Fibroblast of lung (primary cell): ENCODE measurements around the gene SULT1C2. TPM values are rescaled to one million over a fixed set of nuclear protein-coding genes. Genes with fewer than 3 reads are reported as not detected.

Experiments used
- DNase-seq, 2 donors: peaks; one replicate each; pipeline versions ENCODE4 v3.0.0 to v3.0.0-alpha.2; 2010; ENCODE audit warnings: low read depth in 2 of 2
- H2AFZ ChIP-seq: 2 replicates; pipeline ENCODE4 v1.5.1; 2012; ENCODE audit warnings: low read length, control low read depth, inconsistent platforms
- H3K27ac ChIP-seq: 2 replicates; pipeline ENCODE4 v1.5.1; 2011; ENCODE audit warnings: low read length, control low read depth; ENCODE audit not compliant: insufficient read depth
- H3K27me3 ChIP-seq: 2 replicates; pipeline ENCODE4 v1.5.1; 2011; ENCODE audit warnings: mild to moderate bottlenecking, low read length; ENCODE audit not compliant: control insufficient read depth, insufficient read depth
- H3K36me3 ChIP-seq: 2 replicates; pipeline ENCODE4 v1.5.1; 2011; ENCODE audit warnings: low read length; ENCODE audit not compliant: control insufficient read depth, insufficient read depth
- H3K4me1 ChIP-seq: 2 replicates; pipeline ENCODE4 v1.5.1; 2011; ENCODE audit warnings: low read length; ENCODE audit not compliant: control insufficient read depth, insufficient read depth; ENCODE audit errors: extremely low read depth
- H3K4me2 ChIP-seq: 2 replicates; pipeline ENCODE4 v1.5.1; 2011; ENCODE audit warnings: low read length, control low read depth; ENCODE audit not compliant: insufficient read depth; ENCODE audit errors: extremely low read depth
- H3K4me3 ChIP-seq, 4 experiments: fragments of 200-600 bp in 1 of 4; sonication (generic) in 1 of 4; replicated peaks in 1 of 4; 2 replicates each; pipeline ENCODE4 v1.5.1; 2011 to 2016; ENCODE audit warnings: low read length in 4 of 4, low read depth in 3 of 4, mild to moderate bottlenecking in 3 of 4, control low read depth in 2 of 4, inconsistent platforms in 1 of 4, mixed read lengths in 1 of 4; ENCODE audit not compliant: insufficient read depth in 1 of 4; ENCODE audit errors: control extremely low read depth in 1 of 4
- H3K79me2 ChIP-seq: 2 replicates; pipeline ENCODE4 v1.5.1; 2012; ENCODE audit warnings: mild to moderate bottlenecking, low read length, inconsistent platforms; ENCODE audit not compliant: control insufficient read depth, insufficient read depth
- H3K9ac ChIP-seq: 2 replicates; pipeline ENCODE4 v1.5.1; 2011; ENCODE audit warnings: mild to moderate bottlenecking, low read length, control low read depth; ENCODE audit not compliant: insufficient read depth
- H3K9me3 ChIP-seq: 2 replicates; pipeline ENCODE4 v1.5.1; 2012; ENCODE audit warnings: low read depth, low read length; ENCODE audit not compliant: control insufficient read depth, insufficient read depth
- H4K20me1 ChIP-seq: 2 replicates; pipeline ENCODE4 v1.5.1; 2011; ENCODE audit warnings: low read length; ENCODE audit not compliant: control insufficient read depth, insufficient read depth; ENCODE audit errors: extremely low read depth
- CTCF ChIP-seq, 2 donors: IDR thresholded peaks in 1 of 2; conservative IDR thresholded peaks in 1 of 2; 1 replicate in 1 of 2; 2 replicates in 1 of 2; pipeline ENCODE4 v1.5.1; 2011 to 2012; ENCODE audit warnings: low read length in 2 of 2, control low read depth in 1 of 2, inconsistent platforms in 1 of 2, low read depth in 1 of 2, mild to moderate bottlenecking in 1 of 2
- EZH2 ChIP-seq: IDR thresholded peaks from 2 replicates; pipeline ENCODE4 v1.5.1; 2012; ENCODE audit warnings: low read length, control low read depth, mild to moderate bottlenecking; ENCODE audit errors: missing control alignments
- polyA plus RNA-seq, 2 donors: library from polyadenylated mRNA; depleted of rRNA in 1 of 2; stranded (reverse) in 1 of 2; unstranded in 1 of 2; fragments of >200 nt; gene quantifications; 2 replicates each; pipeline ENCODE4 v1.2.1, GENCODE V29; 2011 to 2012; ENCODE audit warnings: missing spikeins in 1 of 2
- total RNA-seq: library from RNA; depleted of rRNA; stranded (reverse); fragments of >200 nt; gene quantifications from 2 replicates; pipeline ENCODE4 v1.2.1, GENCODE V29; 2014

SULT1C2 gene
- total and polyA plus RNA-seq, 2 donors (not counting 1 experiment from before 2014, with no cell fraction given), result under 0.01 TPM; not detected in 1

GRCh38 chr2:108257757-108258331, 30.9 kb upstream of the SULT1C2 start:
- no peaks in the 10 kb centered on the region for H3K4me1 ChIP-seq
- H3K27me3 ChIP-seq, result no peaks in the 10 kb centered on the region
- no peaks in the 10 kb centered on the region for H4K20me1 ChIP-seq
- no peak overlapping the region for H2AFZ ChIP-seq
- no peaks in the 10 kb centered on the region for H3K9me3 ChIP-seq
- no peak overlapping the region for H3K4me3 ChIP-seq
- TF ChIP-seq EZH2 (no peak), CTCF (conservative IDR thresholded peaks at IDR 0.05 in 1 of 2, IDR thresholded peaks at IDR 0.05 in 1 of 2; ENCODE audit: low read depth in 1 of 2, low read length in 2 of 2) (no peak)
- no peak overlapping the region for H3K27ac ChIP-seq
- no peaks in the 10 kb centered on the region for H3K36me3 ChIP-seq
- H3K9ac ChIP-seq, result no peak overlapping the region
- no peak overlapping the region for H3K4me2 ChIP-seq
- no peaks in the 10 kb centered on the region for H3K79me2 ChIP-seq
- no peak for DNase-seq

- TF ChIP-seq EZH2, result no peak
- no peak for TF ChIP-seq CTCF (conservative IDR thresholded peaks at IDR 0.05 in 1 of 2, IDR thresholded peaks at IDR 0.05 in 1 of 2; ENCODE audit: low read depth in 1 of 2, low read length in 2 of 2)
- Histone ChIP-seq H3K27ac (no peak overlapping the region), H3K27me3 (no peaks in the 10 kb centered on the region), H3K9ac (no peak overlapping the region), H3K4me2 (no peak overlapping the region), H3K4me3 (no peak overlapping the region), H3K79me2 (no peaks in the 10 kb centered on the region), H3K36me3 (no peaks in the 10 kb centered on the region), H3K4me1 (no peaks in the 10 kb centered on the region), H2AFZ (no peak overlapping the region), H3K9me3 (no peaks in the 10 kb centered on the region), H4K20me1 (no peaks in the 10 kb centered on the region)
- DNase-seq, result no peak
Measured at GRCh38 chr2:108260773-108261172, 27.9 kb upstream of the SULT1C2 start.

- no peaks in the 10 kb centered on the region for H3K79me2 ChIP-seq
- no peak for DNase-seq
- H3K36me3 ChIP-seq, result no peaks in the 10 kb centered on the region
- H3K4me1 ChIP-seq, result peaks cover 3% of the 10 kb centered on the region
- no peak overlapping the region for H3K4me3 ChIP-seq
- H2AFZ ChIP-seq, result no peak overlapping the region
- H3K9ac ChIP-seq, result no peak overlapping the region
- no peaks in the 10 kb centered on the region for H3K9me3 ChIP-seq
- H3K27me3 ChIP-seq, result no peaks in the 10 kb centered on the region
- H3K27ac ChIP-seq, result no peak overlapping the region
- H3K4me2 ChIP-seq, result no peak overlapping the region
- TF ChIP-seq EZH2 (no peak), CTCF (conservative IDR thresholded peaks at IDR 0.05 in 1 of 2, IDR thresholded peaks at IDR 0.05 in 1 of 2; ENCODE audit: low read depth in 1 of 2, low read length in 2 of 2) (no peak)
- no peaks in the 10 kb centered on the region for H4K20me1 ChIP-seq
Measured at GRCh38 chr2:108262036-108262435, 26.7 kb upstream of the SULT1C2 start.
